Uterus (tissue), 2 donors: ENCODE results near the gene NEBL.

Experiments
- CTCF ChIP-seq, 4 experiments: fragments of 200-600 bp in 2 of 4; fragments of 450-650 bp in 2 of 4; sonication (generic) in 2 of 4; IDR thresholded peaks; one replicate each; pipeline ENCODE4 v1.5.1; 2016 to 2019; ENCODE audit warnings: antibody characterized with exemption in 4 of 4, mild to moderate bottlenecking in 2 of 4, moderate library complexity in 1 of 4
- POLR2A ChIP-seq, 2 donors: fragments of 450-650 bp; IDR thresholded peaks; one replicate each; pipeline ENCODE4 v1.6.1; 2016; ENCODE audit warnings: antibody characterized with exemption in 2 of 2, mild to moderate bottlenecking in 1 of 2, moderate library complexity in 1 of 2

GRCh38 chr10:20922451-20922850 lies 25.3 kb upstream of the NEBL start:
- TF ChIP-seq CTCF (IDR thresholded peaks at IDR 0.05) (no peak), POLR2A (IDR thresholded peaks at IDR 0.05) (no peak)
